Measurements from ENCODE around the gene MRPL16. TPM values are rescaled to one million over a fixed set of nuclear protein-coding genes. Genes with fewer than 3 reads are reported as not detected.

Gene MRPL16
- total RNA-seq, 4 donors from 2014 or later: 25.9 to 80.9 (median 46.0) TPM

DNA sequence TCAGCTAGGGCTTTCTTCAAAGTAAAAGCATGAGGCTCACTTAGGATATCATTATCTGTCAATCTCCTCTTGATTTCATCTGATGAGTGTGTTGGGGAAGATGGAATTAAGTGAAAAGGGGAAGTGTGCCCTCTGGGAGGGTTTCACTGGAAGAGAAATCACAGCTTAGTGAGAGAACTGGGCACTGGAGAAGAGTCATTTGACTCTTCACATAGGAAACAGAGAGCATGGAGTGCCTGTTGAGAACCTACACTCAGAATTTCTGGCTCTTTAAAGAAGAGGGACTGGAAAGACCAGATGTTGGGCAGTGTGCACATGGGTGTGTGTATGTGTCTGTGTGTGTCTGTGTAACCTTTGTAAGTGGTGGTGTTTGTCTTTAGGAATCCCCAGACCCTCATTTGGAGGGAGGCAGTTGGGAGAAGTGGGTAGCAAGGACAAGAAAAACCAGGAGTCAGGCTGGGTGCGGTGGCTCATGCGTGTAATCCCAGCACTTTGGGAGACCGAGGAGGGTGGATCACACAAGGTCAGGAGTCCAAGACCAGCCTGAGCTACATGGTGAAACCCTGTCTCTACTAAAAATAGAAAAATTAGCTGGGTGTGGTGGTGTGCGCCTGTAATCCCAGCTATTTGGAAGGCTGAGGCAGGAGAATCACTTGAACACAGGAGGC is 45.4 kb downstream of the MRPL16 start:
- no peaks in the 10 kb centered on the region for H3K9me3 ChIP-seq
- no peak overlapping the region for H3K4me3 ChIP-seq
- DNase-seq: peak in 1 of 3 donors; percentile 54
- H3K4me1 ChIP-seq: peaks cover 0 to 42% (median 0%) of the 10 kb centered on the region in 4 donors
- peaks cover 0 to 9% (median 0%) of the 10 kb centered on the region in 3 donors for H3K36me3 ChIP-seq
- no peaks in the 10 kb centered on the region for H3K27me3 ChIP-seq
- H3K27ac ChIP-seq: peak overlapping the region in 1 of 4 donors; percentile 59
- TF ChIP-seq, protein P1, sequence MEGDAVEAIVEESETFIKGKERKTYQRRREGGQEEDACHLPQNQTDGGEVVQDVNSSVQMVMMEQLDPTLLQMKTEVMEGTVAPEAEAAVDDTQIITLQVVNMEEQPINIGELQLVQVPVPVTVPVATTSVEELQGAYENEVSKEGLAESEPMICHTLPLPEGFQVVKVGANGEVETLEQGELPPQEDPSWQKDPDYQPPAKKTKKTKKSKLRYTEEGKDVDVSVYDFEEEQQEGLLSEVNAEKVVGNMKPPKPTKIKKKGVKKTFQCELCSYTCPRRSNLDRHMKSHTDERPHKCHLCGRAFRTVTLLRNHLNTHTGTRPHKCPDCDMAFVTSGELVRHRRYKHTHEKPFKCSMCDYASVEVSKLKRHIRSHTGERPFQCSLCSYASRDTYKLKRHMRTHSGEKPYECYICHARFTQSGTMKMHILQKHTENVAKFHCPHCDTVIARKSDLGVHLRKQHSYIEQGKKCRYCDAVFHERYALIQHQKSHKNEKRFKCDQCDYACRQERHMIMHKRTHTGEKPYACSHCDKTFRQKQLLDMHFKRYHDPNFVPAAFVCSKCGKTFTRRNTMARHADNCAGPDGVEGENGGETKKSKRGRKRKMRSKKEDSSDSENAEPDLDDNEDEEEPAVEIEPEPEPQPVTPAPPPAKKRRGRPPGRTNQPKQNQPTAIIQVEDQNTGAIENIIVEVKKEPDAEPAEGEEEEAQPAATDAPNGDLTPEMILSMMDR (IDR thresholded peaks at IDR 0.05): no peak
- TF ChIP-seq POLR2A (IDR thresholded peaks at IDR 0.05): no peak

DNA sequence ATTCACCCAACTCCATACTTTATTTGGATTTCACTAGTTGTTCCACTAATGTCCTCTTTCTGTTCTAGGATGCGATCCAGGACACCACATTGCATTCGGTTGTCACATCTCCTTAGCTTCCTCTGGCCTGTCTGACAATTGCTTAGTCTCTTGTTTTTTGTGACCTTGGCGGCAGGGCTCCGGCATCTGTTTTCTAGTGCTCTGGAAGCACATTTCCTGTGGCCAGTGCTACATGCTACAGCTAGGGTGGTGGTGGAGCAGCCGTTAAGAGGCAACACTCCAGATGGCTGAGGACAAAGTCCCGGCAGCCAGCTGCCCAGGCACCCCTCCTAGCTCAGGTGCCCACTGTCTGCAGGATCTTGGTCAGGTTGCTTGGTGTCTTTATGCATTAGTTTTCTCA is 48.6 kb downstream of the MRPL16 start:
- Histone ChIP-seq H3K36me3 (peaks cover 0 to 9% (median 0%) of the 10 kb centered on the region in 3 donors), H3K27ac (no peak overlapping the region), H3K4me3 (no peak overlapping the region), H3K9me3 (no peaks in the 10 kb centered on the region), H3K27me3 (no peaks in the 10 kb centered on the region), H3K4me1 (peaks cover 0 to 40% (median 0%) of the 10 kb centered on the region in 4 donors)
- DNase-seq: no peak
- TF ChIP-seq POLR2A (IDR thresholded peaks at IDR 0.05): no peak
- TF ChIP-seq, protein P1 (IDR thresholded peaks at IDR 0.05): no peak

DNA sequence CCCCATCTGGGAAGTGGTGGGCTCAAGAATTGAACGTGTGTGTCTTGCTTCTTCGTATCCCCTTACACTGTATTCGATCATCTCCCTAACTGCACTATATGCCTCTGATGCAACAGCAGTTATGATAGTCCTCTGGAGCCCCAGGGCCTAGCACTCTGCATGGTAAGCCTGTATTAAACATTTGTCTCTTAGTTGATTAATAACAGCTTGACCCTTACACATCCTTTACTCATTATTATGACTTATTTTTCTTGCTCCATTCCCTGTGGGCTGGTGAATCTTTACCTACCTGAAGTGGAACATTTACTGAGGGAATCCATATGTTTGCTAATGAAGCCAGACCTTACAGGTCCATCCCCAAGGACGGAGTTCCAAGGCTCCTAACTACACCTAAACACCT is 49.8 kb downstream of the MRPL16 start:
- no peaks in the 10 kb centered on the region for H3K27me3 ChIP-seq
- no peak for TF ChIP-seq POLR2A (IDR thresholded peaks at IDR 0.05)
- TF ChIP-seq, protein P1 (IDR thresholded peaks at IDR 0.05): no peak
- no peaks in the 10 kb centered on the region for H3K9me3 ChIP-seq
- DNase-seq: no peak
- H3K27ac ChIP-seq: no peak overlapping the region
- no peak overlapping the region for H3K4me3 ChIP-seq
- H3K36me3 ChIP-seq: peaks cover 0 to 9% (median 0%) of the 10 kb centered on the region in 3 donors
- H3K4me1 ChIP-seq: peaks cover 0 to 35% (median under 1%) of the 10 kb centered on the region in 4 donors

DNA sequence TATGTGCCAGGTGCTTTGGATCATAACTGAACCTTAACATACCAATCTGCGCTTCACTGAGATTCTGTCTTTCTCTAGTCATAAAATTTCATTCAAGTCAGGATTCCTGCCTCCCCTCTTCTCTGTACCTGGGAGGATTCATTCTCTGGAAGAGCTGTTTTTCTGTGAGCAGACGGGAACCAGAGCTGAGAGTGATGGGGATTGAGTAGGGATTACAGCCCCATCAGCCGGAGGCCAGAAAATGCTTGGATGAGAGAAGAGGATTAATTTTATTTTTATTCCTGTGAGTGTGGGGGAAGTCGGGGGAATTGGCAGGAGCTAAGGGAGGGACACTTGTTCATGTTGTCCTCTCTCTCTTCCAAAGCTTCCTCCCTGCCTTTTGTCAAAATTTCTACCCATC is 50.7 kb downstream of the MRPL16 start:
- H3K27me3 ChIP-seq: no peaks in the 10 kb centered on the region
- DNase-seq: no peak
- no peaks in the 10 kb centered on the region for H3K9me3 ChIP-seq
- H3K4me3 ChIP-seq: no peak overlapping the region
- peaks cover 0 to 31% (median 1%) of the 10 kb centered on the region in 4 donors for H3K4me1 ChIP-seq
- TF ChIP-seq, protein P1 (IDR thresholded peaks at IDR 0.05): no peak
- no peak for TF ChIP-seq POLR2A (IDR thresholded peaks at IDR 0.05)
- peaks cover 0 to 9% (median 0%) of the 10 kb centered on the region in 3 donors for H3K36me3 ChIP-seq
- H3K27ac ChIP-seq: no peak overlapping the region

DNA sequence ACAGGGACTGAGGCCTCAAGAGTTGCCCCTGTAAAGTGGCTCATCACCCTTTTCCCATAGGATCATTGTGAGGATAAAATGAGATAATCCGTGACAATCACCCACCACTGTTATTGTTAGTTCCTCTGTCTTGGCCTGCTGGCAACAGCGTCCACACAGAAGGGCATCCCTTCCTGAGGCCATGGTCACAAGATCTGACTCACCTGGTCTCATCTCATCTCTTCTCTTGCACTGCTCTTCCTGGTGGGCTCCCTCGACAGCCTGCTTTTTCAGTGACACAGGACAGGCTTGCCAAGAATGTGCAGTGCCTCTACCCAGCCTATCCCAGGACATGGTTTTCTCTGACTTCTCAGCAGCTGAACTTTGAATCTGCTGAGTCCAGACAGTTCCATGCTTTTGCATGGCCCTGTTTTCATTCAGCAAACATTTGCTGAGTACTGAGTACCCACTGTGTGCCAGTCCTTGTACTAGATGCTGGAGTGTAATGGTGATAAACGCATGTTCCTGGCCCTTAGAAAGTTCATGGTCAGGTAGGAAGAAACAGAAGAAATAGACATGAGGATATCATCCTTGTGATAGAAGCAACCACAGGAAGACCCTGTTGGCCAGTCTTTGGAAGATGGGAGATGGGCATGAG is 52.1 kb downstream of the MRPL16 start:
- H3K4me3 ChIP-seq: no peak overlapping the region
- no peak overlapping the region for H3K27ac ChIP-seq
- no peaks in the 10 kb centered on the region for H3K27me3 ChIP-seq
- DNase-seq: no peak
- no peaks in the 10 kb centered on the region for H3K9me3 ChIP-seq
- peaks cover 0 to 9% (median 0%) of the 10 kb centered on the region in 3 donors for H3K36me3 ChIP-seq
- no peak for TF ChIP-seq POLR2A (IDR thresholded peaks at IDR 0.05)
- TF ChIP-seq, protein P1 (IDR thresholded peaks at IDR 0.05): no peak
- peaks cover 0 to 35% (median 1%) of the 10 kb centered on the region in 4 donors for H3K4me1 ChIP-seq
